ENCODE results near the gene GPATCH3.

DNA sequence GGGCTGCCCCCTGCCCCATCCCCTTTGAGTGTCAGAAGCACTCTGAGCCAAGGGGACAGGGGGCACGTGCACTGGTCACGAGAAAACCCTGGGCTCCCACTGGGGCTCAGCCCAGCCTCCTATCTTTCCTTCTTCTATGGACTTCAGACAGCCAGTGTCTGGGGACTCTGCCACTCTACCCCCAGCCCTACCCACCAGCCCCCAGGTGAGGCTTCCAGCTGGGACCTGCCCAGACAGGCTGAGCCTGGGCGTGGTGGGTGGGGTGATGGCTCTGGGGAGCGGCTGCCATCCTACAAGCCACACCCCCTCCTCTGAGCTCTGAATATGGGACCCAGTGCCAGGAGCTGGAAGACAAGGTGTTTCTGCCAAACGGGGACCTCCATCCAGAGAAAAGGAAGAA lies 45.4 kb downstream of the GPATCH3 start:
- TF ChIP-seq, protein P1, sequence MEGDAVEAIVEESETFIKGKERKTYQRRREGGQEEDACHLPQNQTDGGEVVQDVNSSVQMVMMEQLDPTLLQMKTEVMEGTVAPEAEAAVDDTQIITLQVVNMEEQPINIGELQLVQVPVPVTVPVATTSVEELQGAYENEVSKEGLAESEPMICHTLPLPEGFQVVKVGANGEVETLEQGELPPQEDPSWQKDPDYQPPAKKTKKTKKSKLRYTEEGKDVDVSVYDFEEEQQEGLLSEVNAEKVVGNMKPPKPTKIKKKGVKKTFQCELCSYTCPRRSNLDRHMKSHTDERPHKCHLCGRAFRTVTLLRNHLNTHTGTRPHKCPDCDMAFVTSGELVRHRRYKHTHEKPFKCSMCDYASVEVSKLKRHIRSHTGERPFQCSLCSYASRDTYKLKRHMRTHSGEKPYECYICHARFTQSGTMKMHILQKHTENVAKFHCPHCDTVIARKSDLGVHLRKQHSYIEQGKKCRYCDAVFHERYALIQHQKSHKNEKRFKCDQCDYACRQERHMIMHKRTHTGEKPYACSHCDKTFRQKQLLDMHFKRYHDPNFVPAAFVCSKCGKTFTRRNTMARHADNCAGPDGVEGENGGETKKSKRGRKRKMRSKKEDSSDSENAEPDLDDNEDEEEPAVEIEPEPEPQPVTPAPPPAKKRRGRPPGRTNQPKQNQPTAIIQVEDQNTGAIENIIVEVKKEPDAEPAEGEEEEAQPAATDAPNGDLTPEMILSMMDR (IDR thresholded peaks at IDR 0.05) = no peak
- TF ChIP-seq ZFX (IDR thresholded peaks at IDR 0.05; ENCODE audit: borderline replicate concordance) = no peak
